Lung microvascular endothelial cell (primary cell): ENCODE results near the gene PDAP1. TPM values are rescaled to one million over a fixed set of nuclear protein-coding genes. Genes with fewer than 3 reads are reported as not detected.
"Not testable (repeated sequence)": the region's sequence is repeated elsewhere in the genome, so short reads cannot be mapped to it uniquely, and the experiment has no call there.

ENCODE experiments used
- DNase-seq, 2 donors: peaks; one replicate each; pipeline versions ENCODE4 v3.0.0 to v3.0.0-alpha.2; 2010; ENCODE audit warnings: low read depth in 2 of 2
- total RNA-seq: library from RNA; depleted of rRNA; stranded (reverse); fragments of >200 nt; gene quantifications from 2 replicates; pipeline ENCODE4 v1.2.1, GENCODE V29; 2014

Gene PDAP1
- total RNA-seq, 1 donor from 2014 or later = 17.9 TPM

DNA sequence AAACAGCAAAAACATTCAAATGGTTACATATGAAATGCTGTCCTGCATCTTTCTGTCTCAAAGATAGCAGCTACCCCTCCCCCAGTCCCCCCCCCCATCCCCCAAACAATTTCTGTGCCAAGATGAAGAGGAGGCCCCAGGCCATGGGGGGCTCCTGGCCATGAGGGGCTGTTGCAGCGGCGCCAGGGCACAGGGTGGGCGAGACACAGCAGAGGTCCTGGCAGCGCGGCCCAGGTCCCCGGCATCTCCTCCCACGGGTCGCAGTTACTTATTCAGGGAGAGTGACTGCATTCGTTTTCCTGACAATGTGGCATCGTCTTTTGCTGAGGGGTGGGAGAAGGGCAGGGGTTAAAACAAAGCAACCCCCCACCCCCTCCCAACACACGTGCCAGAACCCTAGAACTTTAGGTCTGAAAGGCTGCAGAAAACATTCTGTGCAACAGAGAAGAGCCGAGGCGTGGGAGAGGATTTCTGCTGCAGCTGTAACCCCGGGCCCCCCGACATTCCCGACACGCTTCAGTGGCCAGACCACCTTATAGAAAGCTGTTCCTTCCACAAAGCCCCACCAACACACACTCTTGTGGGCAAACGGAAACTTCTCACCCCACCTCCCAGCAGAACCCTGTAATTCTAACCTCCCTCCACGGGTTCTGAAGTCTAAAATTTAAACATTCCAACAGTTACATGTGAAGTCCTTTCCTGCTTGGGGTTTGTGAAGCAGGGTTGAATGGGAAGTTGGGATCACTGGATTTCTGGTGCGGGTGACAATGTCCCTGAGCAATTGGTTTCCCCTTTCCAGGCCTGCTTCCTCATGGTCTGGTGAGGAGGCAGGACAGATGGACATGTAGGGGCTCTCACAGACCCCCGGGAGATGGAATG lies 11.7 kb downstream of the PDAP1 start:
- DNase-seq = no peak

DNA sequence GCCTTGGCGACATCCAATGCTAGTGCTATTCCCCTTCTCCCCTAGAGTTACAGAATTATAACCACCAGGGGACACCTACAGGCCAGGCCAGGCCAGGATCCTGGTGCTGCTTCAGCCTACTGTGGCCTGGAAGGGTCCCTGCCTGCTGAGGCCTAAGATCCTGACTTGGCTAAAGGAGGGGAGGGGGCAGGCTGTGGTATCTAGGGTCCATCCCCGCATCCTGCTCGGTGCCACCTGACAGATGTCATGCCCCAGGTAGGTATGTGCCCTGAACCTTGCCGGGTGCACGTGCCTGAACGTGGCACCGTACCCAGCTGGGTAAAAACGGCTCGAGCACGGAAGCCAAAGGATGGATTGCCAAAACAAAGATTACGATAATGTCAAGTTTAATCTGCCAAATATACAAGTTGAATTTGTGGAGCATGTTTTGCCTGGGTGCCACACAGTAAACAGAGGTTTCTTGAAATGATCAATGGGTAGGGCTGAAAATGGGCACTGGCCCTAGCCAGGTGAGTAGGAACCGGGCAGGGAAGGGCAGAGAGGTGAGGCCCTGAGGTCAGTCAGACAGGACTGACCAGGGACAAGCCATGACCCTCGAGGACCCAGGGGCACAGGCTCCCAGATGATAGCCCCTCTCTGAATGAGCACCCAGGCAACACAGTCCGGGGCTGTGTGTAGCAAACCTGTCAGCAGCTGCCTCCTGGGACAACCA lies 12.6 kb downstream of the PDAP1 start:
- DNase-seq = no peak

DNA sequence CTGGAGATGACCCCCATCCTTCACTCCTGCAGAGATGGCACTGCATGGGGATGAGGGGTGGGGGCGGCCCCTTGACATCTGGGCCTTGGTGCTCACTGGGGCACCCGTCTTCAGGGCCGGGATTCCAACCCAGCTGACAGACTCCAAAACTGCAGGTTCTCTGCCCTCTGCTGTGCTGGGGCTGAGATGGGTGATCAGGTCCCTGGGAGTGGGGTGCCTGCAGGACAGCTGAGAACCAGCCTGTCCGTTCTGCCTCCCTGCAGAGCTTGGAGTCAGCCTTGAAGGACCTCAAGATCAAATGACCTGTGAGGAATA lies 14.3 kb downstream of the PDAP1 start:
- DNase-seq = no peak

DNA sequence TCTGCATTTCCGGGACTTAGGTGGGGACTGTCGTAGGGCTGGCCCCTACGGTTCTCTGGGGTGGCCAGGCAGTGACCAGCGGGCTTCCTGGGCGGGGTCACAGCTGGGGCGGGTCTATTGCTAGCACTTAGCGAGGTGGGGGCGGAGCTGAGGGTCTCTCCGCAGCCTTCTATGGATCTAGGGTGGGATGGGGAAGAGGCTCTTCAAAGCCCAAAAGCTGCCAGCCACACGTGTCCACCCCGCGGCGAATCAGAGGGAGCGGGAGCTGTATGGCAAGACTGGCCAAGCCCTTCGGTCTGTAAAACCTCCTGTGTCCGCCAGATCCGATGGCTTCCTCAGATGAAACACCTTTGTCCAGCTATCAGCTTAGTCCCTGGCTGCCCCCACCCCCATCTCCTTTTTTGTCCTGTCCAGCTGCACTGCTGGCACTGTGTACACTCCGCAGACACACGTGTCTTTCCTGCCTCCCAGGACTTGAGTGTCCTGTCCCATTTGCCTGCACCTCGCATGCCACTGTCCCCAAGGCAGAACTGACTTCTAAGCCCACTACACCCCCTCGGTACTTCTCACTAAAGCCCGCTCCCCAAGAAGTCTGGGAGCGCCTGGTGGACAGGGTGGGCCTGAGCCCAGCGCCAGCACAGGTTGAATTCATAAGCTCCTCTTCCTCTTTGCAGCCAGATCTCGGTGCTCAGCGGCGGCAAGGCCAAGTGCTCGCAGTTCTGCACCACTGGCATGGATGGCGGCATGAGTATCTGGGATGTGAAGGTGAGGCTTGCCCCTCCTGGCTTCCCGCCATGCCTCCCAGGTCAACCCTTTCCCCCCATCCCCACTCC lies 14.8 kb downstream of the PDAP1 start:
- no peak for DNase-seq

DNA sequence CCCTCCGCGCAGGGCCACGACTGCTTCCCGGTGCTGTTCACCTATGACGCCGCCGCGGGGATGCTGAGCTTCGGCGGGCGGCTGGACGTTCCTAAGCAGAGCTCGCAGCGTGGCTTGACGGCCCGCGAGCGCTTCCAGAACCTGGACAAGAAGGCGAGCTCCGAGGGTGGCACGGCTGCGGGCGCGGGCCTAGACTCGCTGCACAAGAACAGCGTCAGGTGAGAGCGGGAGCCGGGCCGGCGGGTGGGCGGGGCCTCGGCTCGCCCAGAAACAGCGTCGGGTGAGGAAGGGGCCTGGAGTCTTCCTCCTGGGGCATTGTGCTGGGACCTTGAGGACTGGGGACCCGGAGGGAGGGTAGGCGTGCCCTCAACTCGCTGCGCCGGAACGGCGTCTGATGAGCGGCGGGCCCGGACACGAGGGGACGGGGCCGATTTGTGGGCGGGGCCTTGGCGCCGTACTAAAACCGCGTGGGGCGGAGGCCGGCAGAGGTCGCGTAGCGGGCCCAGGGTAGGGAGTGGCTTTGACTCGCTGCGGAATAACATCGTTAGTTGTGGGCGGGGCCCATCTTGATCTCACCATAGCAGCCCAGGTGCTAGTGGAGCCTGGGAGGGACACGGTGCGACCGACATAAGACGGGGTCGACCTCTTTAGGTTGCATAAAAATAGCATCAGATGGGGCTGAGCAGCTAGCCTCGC lies 15.6 kb downstream of the PDAP1 start:
- DNase-seq = peak; percentile 62 to 77

DNA sequence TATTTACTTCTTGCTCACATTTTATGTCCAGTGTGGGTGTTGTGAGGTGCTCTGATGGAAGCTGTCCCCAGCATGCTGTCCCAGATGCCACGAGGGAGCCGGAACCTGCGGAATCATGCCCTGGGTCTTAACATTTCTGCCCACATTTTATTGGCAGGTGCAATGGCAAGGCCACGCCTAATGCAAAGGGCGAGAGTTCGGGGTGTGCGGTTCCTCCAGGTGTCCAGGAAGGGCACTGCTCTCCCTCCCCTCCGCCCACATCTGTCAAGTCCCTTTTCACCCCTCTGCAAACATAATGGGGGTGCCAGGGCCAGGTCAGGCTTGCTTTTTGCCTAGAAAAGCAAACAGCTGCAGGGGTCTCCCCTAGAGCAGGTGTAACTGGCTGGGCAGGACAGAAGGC lies 16.4 kb downstream of the PDAP1 start:
- DNase-seq = no peak

DNA sequence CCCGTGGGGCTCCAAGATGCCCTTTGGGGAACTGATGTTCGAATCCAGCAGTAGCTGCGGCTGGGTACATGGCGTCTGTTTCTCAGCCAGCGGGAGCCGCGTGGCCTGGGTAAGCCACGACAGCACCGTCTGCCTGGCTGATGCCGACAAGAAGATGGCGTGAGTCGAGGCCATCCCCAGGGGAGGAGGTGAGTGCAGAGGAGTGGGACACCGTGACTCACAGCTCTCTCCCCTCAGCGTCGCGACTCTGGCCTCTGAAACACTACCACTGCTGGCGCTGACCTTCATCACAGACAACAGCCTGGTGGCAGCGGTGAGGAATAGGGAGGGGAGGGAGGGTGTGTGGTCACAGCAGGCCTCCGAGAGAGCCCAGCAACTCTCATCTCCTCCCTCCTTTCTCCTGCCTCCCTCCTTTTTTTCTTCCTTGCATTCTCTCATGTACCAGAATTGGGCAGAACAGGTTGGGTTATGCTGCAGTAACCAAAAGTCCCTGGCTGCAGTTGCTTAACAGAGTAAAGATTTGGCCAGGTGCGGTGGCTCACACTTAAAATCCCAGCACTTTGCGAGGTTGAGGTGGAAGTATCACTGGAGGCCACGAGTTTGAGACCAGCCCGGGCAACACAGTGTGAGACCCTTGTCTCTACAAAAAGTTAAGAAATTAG lies 17.3 kb downstream of the PDAP1 start:
- no peak for DNase-seq

DNA sequence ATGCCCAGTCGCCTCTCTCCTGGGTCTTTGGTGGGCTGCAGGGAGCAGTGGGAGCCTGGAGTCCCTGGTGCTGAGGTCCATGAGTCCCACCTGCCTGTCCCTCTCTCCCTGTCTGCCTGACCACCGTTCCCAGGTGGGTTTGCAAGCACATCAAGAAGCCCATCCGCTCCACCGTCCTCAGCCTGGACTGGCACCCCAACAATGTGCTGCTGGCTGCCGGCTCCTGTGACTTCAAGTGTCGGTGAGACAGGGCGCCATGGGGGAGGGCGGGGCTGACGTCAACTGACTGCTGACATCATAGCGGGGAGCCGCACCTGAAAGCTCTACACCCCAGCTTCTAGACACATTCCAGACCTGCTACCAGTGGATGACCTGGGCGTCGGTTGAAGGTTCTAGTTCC lies 18.6 kb downstream of the PDAP1 start:
- DNase-seq = no peak

DNA sequence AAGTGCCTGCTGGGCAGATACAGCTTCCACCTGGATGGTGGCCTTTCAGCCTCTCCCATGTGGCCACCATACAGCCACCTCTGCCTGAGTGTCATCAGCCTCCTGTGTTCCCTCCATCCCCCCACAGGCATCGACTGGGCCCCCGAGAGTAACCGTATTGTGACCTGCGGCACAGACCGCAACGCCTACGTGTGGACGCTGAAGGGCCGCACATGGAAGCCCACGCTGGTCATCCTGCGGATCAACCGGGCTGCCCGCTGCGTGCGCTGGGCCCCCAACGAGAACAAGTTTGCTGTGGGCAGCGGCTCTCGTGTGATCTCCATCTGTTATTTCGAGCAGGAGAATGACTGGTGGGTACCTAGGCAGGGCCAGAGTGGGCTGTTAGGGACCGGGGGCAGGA lies 20.5 kb downstream of the PDAP1 start:
- DNase-seq = no peak

DNA sequence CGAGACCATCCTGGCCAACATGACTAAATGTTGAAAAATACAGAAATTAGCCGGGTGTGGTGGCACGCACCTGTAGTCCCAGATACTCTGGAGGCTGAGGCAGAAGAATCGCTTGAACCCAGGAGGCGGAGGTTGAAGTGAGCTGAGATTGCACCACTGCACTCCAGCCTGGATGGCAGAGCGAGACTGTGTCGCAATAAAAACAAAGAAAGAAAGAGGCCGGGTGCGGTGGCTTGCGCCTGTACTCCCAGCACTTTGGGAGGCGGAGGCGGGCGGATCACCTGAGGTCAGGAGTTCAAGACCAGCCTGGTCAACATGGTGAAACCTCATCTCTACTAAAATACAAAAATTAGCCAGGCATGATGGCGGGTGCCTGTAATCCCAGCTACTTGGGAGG lies 21.2 kb downstream of the PDAP1 start:
- DNase-seq = not testable (repeated sequence)

DNA sequence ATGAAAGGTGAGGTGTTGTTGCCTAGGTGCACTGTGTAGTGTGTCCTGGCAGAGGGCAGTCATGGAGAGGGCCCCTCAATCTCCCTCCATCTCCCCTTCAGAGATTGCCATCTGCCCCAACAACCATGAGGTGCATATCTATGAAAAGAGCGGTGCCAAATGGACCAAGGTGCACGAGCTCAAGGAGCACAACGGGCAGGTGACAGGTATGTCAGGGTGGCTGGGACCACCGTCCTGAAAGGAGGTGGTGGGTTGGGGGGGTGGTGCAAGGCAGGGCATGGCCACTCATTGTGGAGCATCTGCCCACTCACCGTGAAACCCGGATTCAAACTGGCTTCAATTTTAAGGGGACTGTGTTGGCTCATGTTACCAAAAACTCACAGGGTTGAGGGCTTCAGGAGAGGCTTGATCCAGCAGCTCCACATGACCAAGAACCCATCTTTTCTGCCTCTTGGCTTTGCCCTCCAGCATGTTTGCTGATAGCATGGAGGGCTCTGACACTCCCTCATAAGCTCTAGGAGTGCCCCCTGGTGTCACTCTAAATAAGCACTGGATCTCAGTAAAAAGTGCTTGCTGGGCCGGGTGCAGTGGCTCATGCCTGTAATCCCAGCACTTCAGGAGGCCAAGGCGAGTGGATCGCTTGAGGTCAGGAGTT lies 21.7 kb downstream of the PDAP1 start:
- peak; percentile 68 to 71 for DNase-seq

DNA sequence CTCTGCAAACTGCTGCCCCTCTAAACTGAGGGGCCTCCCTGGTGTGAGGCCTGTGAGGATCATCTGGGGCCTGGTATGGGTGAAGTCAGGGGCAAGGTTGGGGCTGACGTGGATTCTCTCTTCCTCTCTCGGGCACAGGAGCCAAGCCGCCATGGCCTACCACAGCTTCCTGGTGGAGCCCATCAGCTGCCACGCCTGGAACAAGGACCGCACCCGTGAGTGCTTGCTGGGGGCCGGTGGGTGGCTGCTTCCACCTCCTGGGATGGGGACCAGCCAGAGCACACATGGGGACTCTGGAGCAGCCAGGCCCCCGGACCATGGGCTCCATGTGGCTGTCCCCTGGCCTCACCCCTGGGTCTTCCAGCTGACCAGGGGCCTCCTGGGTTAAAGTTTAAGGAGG lies 22.8 kb downstream of the PDAP1 start:
- DNase-seq = no peak

DNA sequence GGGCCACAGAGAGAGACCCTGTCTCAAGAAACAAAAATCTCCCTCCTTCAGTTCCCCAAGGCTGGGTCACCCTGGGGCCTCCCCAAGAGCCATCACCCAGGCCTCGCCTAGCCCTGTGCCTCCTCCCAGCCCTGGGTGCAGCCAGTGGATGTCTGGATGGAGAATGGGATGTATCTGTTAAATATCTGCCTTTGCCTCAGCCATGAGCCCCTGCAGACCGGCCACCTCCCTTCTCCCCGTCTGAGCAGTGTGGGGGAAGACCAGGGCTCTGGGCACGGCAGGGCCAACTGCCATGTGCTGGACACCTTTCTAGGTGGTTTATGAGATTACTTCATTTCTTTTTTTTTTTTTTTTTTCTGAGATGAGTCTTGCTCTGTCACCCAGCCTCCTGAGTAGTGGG lies 23.9 kb downstream of the PDAP1 start:
- no peak for DNase-seq

DNA sequence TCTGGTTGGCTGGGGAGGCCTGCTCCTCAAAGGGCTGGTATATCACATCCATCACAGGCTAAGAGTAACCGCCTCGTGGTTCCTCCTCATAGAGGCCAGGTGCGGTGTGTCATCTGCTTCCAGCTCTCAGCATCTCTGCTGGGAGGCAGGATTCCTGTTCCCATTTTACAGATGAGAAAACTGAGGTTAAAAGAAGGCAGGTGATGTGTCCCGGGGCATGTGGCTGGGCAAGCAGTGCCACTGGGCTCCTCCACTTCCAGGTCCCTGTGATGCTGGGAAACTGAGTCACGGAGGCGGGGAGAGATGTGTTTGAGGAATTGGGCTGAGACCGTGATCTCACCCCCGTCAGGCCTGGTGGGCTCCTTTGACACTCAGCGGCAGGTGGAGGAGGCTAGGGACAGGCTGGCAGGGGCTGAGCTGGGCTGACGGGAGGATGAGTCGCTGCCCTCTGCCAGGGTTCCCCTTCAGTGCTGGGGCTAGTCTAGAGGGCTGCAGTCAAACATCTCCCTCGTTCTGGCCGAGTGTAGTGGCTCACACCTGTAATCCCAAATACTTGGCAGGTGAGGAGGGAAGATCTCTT lies 24.5 kb downstream of the PDAP1 start:
- no peak for DNase-seq

DNA sequence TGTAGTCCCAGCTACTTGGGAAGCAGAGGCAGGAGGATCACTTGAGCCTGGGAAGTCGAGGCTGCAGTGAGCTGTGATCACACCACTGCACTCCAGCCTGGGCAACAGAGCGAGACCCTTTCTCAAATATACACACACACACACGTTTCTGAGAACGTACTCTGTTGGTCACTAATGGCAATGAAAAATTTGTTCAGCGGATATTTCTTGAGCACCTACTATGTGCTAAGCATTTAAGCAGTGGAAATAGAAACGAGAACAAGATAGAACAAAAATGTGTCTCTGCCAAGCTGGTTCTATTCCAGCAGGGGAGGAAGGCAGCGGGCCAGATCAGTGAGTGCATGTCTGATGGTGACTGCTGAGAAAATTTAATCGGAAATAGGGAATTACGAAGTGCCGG lies 25.2 kb downstream of the PDAP1 start:
- DNase-seq = no peak

DNA sequence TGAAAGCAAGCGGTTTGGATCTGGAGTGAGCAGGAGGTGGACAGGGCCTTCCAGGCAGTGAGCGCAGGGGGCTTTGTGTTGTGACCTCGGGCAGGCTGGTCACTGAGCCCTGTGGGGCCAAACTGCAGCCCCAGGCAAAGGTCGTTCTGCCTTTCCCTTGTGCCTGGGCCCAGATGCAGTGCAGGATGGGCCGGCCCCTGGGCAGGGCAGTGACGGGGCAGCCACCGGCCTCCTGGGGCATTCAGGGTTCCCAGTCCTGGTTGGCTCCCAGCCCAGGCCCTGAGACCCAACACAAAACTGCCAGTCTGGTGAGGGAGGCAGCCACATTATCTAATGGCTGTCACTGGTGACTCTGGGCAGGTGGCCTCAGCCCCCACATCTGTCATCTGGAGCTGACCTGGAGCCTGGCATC lies 26.7 kb downstream of the PDAP1 start:
- no peak for DNase-seq

DNA sequence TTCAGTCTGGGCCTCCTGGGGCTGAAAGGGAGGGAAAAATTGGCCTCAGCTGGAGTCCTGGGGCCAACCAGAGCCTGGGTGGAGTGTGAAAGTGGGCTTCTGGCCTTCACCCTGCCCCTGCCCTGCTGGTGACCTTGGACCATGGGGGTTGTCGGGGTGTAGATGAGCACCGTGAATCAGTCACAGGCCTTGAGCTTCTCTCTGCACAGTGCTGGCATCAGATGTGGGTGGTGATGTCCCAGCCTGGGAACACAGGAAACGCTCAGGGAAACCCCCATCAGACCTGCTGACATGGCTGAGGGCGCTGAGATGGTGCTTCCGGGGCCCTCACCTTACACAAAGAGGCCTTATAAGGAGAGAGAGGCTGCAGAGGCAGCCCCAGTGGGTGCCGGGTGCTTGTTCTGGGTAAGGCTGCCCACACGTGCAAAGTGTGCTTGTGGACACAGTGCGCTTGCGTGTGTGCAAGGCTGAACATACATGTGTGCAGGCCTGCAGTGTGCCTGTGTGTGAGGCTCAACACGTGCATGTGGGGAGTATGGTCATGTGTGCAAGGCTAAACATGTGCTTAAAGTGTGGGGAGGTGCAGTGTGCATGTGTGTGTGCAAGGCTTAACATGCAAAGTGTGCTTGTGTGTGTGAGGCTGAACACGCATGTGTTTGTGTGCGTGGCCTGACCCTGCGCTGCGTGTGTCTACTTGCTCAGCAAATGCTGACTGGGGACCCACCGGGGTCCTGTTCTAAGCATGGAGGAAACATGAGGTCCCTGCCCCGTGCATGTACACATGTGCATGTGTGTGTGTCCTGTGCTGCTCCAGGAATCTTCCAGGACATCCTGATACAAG lies 27.4 kb downstream of the PDAP1 start:
- DNase-seq = peak in 1 of 2 donors; percentile 41

DNA sequence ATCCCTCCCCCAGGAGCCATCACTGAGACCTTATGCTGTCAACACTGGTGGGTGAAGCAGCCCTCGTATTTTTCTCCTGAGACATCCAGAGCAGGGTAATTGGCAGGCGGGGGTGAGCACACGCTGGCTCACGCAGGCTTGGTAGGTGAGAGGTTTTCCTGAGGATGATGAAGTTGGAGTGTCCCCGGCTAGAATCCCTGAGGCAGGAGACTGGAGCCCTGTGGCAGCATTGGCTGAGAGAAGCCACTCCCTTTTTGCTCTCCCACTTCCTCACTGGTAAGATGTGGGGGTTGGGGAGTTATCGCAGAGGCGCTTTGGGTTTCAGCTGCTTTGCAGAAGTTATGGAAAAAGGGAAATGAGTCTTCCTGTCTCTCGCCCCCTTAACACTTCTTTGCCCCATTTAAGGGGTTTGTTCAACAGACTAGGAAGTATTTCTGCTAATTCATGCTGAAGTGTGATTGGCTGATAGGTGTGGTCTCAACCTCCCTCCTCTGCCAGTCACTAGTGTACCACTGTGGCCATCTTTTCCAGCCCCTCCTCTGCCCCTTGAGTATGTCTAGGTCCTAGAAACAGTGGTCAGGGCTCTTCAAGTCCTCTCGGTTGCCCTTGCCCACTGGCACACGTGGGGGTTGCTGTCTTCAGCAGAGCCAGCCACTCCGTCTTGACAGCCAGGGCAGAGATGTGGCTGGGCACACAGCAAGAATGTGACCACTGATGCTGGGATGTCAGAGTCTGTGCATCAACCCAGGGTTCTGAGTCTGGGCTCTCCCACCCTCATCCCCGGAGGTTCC lies 28.2 kb downstream of the PDAP1 start:
- peak in 1 of 2 donors; percentile 79 for DNase-seq

DNA sequence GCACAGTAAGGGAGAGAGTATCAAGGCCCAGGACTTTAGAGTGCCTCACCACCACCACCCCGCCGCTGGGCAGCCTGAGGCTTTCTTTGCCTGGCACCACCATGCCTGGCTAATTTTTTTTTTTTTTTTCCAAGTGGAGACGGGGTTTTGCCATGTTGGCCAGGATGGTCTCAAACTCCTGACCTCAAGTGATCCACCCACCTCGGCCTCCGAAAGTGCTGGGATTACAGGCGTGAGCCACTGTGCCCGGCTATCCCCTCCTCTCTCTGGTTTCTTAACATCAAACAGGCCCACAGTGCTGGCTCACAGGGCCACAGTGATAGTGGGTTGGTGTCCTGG lies 28.7 kb downstream of the PDAP1 start:
- DNase-seq = not testable (repeated sequence)
